K562 (cell line): Measurements from ENCODE around the gene SLC35E1. TPM values are rescaled to one million over a fixed set of nuclear protein-coding genes. Genes with fewer than 3 reads are reported as not detected.
A peak's percentile ranks its signal among the peaks of the same experiment; 100 is the strongest.

Experiments
- FOXM1 ChIP-seq, 2 experiments: fragments of 450-650 bp in 1 of 2; sonication (generic) in 1 of 2; formaldehyde crosslinking in 1 of 2; IDR thresholded peaks; 2 replicates each; pipeline versions ENCODE4 v1.6.1 to v1.9.0; 2017 to 2022; ENCODE audit warnings: low read depth in 2 of 2, mild to moderate bottlenecking in 2 of 2, missing genetic modification reagents in 1 of 2, moderate library complexity in 1 of 2
- RFX7 ChIP-seq: fragments of 250-450 bp; sonication (Bioruptor Pico); IDR thresholded peaks from 2 replicates; pipeline ENCODE4 v1.5.1; 2021; ENCODE audit warnings: mild to moderate bottlenecking
- ZBTB40 ChIP-seq, 2 experiments: fragments of 450-650 bp in 1 of 2; sonication (generic) in 1 of 2; formaldehyde crosslinking in 1 of 2; IDR thresholded peaks; 2 replicates each; pipeline versions ENCODE4 v1.7.1 to v1.9.0; 2016 to 2022; ENCODE audit warnings: inconsistent platforms in 1 of 2, mild to moderate bottlenecking in 1 of 2, missing genetic modification reagents in 1 of 2
- ZNF57 ChIP-seq: fragments of 450-650 bp; formaldehyde crosslinking; IDR thresholded peaks from 2 replicates; pipeline ENCODE4 v1.4.0; 2020; ENCODE audit warnings: mild to moderate bottlenecking, moderate library complexity
- polyA plus RNA-seq, 8 experiments: library from polyadenylated mRNA; depleted of rRNA in 4 of 8; stranded (reverse) in 5 of 8; unstranded in 3 of 8; fragments of >200 nt; fragmentation: Nextera tagmentation in 2 of 8; fragmentation: Illumina TruSeq in 1 of 8; extraction: Ambion mirVana in 2 of 8; extraction: Trizol in 1 of 8; gene quantifications; 2 replicates each; pipeline versions ENCODE4 v1.2.1 to v1.2.3, GENCODE V29; 2011 to 2014; ENCODE audit warnings: inconsistent platforms in 1 of 8, missing spikeins in 1 of 8
- total RNA-seq, 7 experiments: library from RNA; depleted of rRNA in 6 of 7; stranded (reverse); fragments of >200 nt in 6 of 7; fragmentation: Illumina TruSeq in 2 of 7; extraction: Trizol in 2 of 7; gene quantifications; 2 replicates each; pipeline versions ENCODE4 v1.2.1 to v1.2.3, GENCODE V29; 2011 to 2021; ENCODE audit warnings: low replicate concordance in 1 of 7

SLC35E1 gene
- total and polyA plus RNA-seq, 9 of the 15 experiments (the other 6 are each of a cell fraction or from before 2014, with no cell fraction given) = 15.0 to 40.1 (median 25.7) TPM

GRCh38 chr19:16541526-16542044 is 30.6 kb downstream of the SLC35E1 start (continued):
- TF ChIP-seq RFX7 (CRISPR knock-in tag) (no peak), ZBTB40 (IDR thresholded peaks at IDR 0.05) (no peak), ZBTB40 (CRISPR knock-in tag; IDR thresholded peaks at IDR 0.05) (no peak), FOXM1 (IDR thresholded peaks at IDR 0.05; ENCODE audit: low read depth) (no peak), FOXM1 (CRISPR knock-in tag; IDR thresholded peaks at IDR 0.05; ENCODE audit: low read depth) (0 out of 2 replicates have a peak, but pooled peaks have one; percentile 23), ZNF57 (CRISPR knock-in tag) (no peak)
